ENCODE data around the gene TMC3.

TMC3 gene

DNA sequence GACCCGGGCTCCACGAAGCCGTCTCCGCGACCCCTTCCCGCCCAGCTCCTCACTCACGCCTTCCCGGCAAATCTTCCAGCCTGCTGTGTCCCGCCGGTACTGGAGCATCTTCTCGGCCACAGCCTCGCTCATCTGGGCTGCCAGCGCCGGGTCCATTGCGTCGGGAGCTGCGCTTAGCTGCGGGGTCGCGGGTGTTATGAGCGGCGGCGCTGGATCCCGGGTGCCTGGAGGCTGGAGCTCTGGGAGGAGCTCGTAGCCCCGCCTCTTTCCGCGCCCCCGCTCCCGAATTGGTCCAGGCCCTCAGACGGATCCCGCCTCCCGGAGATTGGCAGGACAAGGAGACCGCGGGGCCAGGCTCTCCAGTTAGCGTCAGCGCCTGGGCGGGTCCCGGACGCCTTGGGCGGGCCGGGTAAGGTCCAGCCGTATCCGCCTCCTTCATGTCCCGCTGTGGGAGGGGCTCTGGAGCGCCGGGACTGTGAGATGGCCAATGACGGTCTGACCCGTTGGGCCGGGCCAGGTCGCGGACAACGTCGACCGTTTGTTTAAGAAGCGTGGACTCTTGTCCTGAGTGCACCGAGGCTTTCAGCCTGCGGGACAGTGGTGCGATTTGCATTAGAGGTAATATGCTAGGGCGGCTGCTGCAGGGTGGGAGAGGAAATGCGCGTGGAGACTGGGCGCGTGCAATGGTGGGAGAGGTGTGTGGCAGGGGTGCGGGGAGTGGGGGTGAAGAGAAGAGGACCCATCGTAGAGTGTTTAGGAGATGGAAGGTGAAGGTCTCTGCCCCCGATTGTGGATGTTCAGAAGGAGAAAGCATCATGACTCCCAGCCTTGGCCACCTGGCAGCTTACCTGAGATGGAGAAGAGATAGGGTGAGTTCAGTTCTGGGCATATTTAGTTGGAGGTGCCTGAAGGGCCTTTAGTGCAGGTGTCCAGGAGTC, 49.8 kb downstream of the TMC3 start, which contains the start of gene STARD5:
Gene STARD5, minus strand, starts transcription at position 198 of the 938 bp plus-strand sequence. Its CDS starts 42 bp downstream, at position 156.
- in situ Hi-C loops (cut with MboI; ENCODE audit: low sequenced_read_pairs), result no loop called here

DNA sequence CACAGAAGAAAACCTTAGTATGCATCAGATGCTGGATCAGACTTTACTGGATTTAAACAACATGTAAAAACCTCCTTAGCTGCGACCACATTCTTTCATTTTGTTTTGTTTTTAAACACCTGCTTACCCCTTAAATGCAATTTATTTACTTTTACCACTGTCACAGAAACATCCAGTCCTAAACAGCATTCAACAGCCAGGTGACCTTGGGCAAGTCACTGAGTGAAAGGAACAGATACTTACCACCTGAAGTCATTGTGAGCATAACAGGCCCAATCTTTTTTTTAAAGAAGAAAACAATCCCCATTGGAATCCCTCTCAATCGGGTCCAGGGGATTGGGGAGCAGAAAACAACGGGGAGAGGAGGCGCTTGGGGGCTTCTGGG, 50.5 kb downstream of the TMC3 start:
- in situ Hi-C loops (cut with MboI; ENCODE audit: low sequenced_read_pairs), result no loop called here

DNA sequence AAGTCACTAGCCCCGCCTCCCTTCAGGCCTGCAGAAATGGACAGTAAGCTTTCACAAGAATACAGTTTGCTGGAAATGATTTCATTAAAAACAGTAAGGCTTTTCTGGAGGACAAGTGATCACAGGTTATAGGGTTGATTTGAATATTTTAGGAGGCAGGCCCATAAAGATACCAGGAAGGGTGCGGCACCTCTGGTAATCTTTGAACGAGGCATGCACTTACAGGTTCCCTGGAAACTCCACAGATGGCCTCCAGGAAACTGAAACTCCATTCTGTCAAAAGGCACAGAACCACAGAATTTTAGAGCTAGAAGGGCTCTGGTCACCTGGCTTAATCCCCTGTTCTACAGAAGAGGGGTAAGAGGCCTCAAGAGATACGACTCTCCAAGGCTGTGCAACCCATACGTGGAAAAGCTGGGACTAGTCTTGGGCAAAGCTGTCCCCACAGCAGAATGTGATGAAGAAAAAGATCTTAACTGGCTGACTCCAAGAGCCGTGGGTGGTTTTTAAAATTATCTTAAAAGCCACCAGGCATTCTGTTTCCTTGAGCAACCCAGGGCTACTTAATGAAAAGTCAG, 51.2 kb downstream of the TMC3 start:
- in situ Hi-C loops (cut with MboI; ENCODE audit: low sequenced_read_pairs), result no loop called here

DNA sequence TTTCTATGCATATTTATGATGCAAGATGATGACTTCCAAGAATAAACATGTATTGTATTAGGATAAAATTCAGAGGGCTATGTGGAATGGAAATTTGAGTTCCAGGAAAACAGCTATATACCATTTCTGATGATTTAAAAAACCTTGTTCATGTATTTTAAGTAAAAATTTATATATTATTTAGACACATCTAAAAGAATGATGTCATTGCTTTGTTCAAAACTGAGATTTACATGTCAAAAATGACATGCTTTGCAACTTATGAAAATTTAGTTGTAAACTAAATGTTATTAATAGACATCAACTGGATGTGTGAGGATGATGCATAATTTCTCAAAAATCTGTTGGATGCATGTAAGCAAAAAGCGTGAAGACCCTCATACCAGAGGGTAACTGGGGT, 52.3 kb downstream of the TMC3 start:
- in situ Hi-C loops (cut with MboI; ENCODE audit: low sequenced_read_pairs), result no loop called here

DNA sequence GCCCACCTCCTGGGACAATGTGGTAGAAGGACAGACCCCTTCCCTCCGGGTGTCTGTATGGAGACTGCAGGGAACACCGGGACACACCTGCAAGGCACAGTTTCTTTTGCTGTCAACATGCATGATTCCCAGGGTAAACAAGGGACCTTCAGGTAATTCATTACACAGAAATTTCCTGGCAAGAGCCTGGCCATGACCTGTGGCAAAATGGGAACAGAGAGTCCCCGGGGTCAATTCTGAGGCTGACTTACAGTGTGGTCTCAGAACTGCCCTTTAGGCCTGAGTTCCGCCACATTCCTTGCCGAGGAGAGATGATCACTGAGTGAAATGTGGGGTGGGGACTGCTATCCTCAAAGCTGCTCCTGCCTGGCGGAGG, 56.4 kb downstream of the TMC3 start:
- in situ Hi-C loops (cut with MboI; ENCODE audit: low sequenced_read_pairs), result no loop called here

DNA sequence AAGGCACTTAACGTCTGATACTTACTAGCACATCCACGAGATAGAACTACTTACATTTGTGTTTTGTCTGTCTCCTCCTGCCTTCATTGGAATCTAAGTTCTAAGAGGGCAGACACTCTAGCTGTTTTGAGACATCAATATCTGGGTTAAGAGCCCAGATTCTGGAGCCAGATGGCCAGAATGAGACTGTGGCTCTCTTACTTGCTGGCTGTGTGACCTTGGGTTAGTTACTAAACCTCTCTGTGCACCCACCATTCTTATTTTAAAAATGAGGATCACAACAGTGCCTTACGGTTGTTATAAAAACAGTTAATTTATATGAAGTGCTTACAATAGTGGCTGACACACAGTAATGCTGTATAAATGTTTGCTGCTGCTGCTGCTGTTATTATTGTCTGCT, 57.7 kb downstream of the TMC3 start:
- in situ Hi-C loops (cut with MboI; ENCODE audit: low sequenced_read_pairs), result no loop called here

DNA sequence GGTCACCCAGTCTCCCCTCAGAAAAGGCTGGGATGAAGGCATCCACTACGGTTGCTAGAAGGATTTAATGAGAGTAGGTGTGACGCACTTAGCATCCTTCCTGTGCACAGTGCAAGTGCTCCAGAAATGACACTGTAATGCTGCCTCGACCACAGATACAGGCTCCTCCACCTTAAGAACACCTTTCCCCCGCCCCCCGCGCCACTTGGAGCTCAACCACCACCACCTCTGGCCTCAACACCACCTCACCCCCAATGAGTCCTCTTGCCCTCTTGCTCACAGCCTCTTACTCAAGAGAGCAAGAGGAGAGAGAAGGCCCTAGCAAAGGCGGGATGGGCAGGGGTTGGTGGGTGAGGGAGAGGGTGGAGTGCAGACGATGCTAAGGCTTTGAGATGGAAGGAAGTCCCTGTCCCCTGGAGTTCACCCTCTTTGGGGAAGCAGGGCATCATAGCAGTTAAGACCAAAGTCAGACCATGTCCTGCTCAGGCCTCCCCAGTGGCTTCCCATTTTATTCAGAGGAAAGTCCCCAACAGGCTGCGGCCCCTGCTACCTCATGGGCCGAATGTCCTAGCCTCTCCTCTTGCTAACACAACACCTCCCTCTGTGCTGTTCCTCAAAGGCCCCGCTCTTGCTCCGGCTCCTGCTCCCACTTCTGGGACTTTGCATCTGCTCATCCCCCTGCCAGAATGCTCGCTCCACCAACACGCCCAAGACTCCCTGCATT, 58.4 kb downstream of the TMC3 start:
- in situ Hi-C loops (cut with MboI; ENCODE audit: low sequenced_read_pairs), result no loop called here

DNA sequence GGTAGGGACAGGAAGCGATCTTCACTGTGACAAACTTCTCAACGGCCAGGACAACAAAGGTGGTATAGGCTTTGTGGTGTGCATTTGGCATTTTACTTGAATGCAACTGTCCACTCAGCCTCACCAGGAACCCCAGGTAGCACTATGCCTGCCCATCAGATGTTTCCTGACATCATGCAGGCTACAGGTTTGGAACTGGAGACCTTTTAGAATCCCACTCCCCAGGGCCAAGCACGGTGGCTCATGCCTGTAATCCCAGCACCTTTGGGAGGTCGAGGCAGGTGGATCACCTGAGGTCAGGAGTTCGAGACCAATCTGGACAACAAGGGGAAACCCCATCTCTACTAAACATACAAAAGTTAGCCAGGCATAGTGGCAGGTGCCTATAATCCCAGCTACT, 59.6 kb downstream of the TMC3 start:
- in situ Hi-C loops (cut with MboI; ENCODE audit: low sequenced_read_pairs), result no loop called here

DNA sequence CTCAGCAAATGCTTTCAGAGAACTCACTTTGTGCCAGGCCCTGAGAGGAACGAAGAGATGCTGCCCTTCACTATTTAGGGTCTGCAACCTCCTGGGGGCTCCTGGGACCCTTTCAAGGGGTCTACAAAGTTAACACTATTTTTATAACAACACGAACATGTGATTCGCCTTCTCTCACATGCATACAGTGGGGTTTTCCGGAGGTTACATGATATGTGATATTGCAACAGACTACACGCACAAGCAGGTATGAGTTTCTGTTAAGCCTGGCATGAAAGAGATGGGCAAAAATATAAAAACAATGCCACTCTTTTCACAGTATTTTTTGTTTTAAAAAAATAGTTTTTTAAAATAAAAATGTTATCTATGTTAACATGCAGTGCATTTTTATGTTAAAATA, 60.3 kb downstream of the TMC3 start:
- in situ Hi-C loops (cut with MboI; ENCODE audit: low sequenced_read_pairs), result no loop called here

DNA sequence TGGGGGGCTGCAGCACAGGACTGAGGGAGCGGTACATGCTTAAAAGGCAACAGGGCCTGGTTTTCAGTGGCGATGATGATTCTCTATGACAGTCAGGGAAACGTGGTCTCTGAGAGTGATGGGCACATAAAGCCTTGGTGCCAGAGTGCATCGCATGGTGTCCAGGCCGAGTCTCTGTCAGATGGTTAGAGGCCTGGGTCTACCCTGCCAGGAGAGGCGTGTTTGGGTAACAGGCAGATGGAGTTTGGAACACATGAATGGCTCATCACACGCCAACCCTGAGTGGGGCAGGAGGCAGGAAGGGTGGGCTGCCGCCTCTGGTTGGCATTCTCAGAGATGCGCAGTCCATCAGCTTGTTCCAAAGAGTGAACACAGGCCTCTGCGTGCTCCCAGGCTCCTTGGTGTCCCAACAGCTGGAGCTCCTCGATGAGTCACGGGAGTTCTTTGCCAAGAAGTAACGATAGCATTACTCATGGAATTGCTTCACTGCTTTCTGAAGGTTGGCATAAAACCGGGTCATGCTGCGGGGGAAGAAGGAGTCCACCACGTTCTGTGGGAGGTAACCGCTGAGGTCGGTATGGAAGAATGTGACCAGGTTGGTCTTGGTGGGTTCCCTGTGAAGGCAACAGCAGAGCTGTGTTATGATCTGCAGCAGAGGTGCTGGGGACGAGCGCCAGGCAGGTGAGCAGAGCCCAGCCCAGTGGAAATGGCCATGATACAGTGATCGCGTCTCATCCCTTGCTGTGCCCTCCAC, 61.0 kb downstream of the TMC3 start:
- in situ Hi-C loops (cut with MboI; ENCODE audit: low sequenced_read_pairs), result no loop called here

DNA sequence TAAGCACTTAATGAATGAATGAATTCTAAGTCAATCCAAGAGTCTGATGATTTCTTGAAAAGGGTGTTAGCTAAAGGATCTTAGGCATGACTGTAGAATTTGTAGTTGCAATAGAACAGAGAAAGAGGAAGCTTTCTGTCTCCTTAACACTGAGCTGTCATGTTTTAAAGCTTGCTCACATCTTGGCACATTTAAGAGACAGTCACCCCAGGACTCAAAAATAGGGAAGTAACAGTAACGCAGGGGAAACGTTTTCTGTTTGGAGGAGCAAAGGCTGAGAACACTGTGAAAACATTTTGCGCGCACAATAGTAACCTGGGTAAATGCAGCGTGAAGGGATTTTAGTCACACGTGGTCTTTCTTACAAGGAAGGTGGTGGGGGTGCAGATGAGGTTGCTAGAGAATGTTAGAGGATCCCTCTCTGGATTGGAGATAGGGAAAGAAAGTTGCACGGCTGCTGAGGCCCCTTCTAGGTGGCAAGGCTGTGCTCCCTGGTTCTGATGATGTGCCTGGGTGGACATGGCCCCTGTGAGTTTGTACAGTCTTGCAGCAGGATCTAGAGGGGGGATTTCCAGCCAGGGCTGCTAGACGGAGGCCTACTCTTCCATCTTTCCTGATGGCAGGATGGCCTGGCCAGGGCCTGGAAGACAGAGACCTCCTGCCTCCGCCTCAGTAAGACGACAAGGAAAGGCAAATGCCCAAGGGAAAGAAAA, 62.1 kb downstream of the TMC3 start:
- in situ Hi-C loops (cut with MboI; ENCODE audit: low sequenced_read_pairs), result no loop called here

DNA sequence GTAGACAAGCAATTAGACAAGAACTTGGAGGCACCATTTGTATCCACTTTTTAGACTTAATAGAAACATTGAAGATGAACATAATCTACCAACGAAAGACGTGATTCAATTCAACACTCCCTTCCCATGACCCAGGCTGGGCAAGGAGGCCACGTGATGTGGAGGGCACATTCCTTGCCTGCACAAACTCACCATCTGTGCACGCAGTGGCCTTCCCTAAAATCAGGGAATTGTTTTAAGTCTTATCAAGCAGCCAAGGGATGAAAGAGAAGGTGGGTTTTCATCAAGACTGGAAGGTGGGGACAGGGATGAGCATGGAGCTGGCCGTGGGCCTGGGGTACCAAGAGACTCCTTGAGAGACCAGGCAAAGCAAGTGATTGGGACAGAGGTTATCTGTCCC, 63.5 kb downstream of the TMC3 start:
- in situ Hi-C loops (cut with MboI; ENCODE audit: low sequenced_read_pairs), result no loop called here

DNA sequence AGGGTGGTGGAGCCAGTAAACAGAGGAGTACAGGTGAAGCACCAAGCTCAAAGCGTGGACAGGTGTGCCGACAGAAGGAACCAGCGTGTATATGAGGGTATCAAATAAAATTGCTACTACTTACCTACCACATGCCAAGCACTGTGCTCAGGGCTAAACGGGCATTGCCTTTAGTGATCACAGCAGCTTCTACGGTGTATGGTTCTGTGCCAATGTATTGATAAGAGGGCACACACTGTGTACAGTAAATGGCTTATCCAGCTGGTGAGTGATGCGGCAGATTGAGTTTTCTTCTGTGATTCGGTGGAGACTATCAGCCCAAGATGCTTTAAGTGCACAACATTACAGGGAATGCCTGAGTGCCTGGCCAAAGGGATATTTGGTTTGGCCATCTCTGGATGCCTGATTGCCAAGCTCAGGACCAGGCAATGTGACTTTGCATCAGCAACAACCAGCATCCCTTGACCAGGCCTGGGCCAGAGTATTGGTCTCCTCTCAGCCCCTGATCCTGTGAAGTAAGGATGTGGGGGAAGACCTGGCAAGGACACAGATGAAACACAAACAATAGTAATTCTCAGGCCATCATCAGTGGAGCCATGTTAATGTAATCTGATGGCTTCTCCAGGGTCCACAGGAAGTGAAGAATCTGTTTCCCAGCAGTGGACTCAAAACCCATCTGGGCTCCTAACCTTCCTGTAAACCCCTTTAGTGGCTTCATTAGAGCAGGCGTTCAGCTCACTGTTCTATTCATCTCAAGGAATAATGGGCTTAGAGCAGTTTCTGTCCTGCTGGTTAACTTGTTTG, 64.2 kb downstream of the TMC3 start:
- in situ Hi-C loops (cut with MboI; ENCODE audit: low sequenced_read_pairs), result no loop called here

DNA sequence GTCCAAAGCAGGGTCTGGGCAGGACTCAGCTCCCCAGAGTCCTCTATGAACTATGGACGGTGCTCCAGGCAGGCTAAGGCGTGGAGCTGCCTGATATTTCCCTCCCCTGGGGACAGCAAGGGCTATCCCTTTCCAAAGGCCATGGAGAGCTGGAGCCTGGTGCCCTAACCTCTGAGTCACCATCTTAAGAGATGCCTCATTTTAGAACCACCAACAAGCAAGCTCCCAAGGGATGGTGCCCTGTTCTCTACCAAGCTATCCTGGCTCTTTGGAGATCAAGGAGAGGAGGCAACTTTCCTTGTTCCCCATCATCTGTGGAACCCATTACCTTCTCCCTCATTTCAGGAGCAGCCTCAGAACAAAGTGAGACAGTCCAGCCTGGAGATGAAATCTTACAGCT, 65.8 kb downstream of the TMC3 start:
- in situ Hi-C loops (cut with MboI; ENCODE audit: low sequenced_read_pairs), result no loop called here

DNA sequence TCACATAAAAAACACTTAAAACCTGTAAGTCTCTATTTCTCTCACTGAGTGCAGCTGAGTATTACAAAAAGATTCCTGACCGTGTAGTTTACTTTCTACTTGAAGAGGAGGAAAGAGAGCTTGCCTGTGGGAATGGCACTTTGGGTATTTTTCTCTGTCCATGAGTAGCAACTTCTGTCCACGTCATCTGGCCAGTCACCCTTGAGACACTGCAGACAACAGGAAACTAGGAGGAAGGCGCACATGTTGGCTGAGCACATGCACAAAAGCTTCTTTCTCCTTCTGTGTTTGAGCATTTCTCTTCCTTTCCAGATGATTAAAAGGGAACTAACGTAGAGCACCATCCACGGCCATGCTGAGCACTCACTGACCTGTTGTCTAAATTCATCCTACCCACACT, 69.8 kb downstream of the TMC3 start:
- in situ Hi-C loops (cut with MboI; ENCODE audit: low sequenced_read_pairs), result no loop called here

DNA sequence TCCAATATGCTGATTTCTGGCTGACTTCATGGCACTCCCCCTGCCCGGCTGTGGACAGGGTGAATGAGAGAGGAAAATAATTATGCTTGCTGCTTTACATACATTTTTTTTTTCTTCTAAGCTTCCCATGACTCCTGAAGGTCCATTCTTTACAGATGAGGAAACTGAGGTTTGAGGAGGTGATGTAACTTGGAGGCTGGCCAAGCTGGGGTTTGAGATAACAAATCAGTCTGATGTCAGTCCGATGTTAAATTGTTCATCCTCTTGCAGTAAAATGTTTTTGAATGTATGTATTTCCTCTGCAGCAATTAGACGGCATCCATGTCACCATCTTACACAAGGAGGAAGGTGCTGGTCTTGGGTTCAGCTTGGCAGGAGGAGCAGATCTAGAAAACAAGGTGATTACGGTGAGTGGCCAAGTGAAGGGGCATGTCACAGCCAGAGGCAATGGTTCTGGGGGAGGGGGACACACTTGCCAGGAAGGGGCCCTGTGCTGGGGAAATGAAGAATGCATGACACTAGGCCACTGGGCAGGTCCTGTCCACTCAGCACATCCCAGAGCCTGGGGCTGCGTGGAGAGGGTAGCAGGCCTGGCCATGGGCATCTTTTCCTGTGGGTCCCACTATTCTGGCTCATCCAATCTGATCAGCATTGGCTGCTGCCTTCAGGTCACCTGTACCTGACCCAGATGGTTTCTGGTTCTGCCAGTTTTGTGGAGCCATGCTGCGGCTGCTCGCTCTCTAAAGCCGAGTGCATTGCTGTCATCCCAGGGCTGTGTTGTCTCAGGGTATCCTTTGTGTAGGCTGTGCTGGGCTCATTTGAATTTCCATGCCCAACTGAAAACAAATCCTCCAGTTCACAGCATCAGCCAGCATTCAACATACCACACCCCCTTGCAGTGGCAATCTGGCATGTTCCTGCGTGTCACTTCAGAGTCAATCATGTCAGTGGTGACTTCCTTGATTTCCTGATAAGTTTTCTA, 70.5 kb downstream of the TMC3 start:
- in situ Hi-C loops (cut with MboI; ENCODE audit: low sequenced_read_pairs), result no loop called here

DNA sequence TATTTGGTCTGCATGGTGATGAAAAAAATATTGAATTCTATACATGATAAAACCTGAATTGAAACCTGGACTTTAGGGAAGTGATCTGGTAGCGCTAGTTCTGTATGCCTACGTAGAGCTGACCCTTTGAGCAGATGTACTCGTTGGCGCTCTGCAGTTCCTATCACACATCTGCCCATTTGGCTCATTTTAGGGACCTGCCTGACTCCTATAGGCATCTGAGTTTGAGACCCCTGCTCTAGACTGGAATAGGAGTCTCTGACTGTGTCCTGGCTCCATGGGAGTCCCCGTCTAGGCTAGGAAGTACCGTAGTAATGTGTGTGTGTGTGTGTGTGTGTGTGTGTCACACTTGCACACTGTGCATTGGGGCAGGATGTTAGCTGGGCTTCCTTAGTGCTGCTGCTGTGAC, 71.3 kb downstream of the TMC3 start:
- in situ Hi-C loops (cut with MboI; ENCODE audit: low sequenced_read_pairs), result no loop called here

DNA sequence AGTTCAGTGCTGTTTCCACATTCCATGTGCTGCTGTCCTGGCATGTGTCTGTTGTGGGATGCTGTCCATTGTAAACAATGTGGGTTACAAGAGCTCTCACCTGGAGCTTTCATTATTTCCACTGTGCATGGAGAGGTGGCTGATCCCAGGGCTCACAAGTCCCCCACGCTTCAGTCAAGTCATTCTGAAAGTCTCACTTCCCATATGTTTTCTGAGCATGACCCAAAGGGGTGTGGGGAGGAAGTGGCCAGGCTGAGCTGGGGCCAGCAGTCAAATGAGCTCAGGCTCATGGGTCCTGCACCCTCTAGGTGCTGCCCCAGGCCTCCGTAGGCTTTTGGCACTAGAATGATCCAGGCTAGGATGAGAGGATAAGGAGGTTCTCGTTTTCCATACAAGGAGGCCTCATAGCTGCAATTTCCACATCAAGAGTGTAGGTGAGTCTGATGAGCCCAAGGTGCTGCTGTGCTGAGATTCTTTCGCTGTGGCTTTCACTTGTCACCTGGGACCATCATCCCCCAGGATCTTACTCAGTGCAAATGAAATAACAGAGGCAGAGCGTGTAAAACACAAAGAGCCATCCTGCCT, 72.1 kb downstream of the TMC3 start:
- in situ Hi-C loops (cut with MboI; ENCODE audit: low sequenced_read_pairs), result no loop called here

All from hTERT RPE-1 (cell line).